H9 (cell line): Measurements from ENCODE around the gene GADD45A. TPM values are rescaled to one million over a fixed set of nuclear protein-coding genes. Genes with fewer than 3 reads are reported as not detected.

Source experiments
- DNase-seq: peaks from one replicate; pipeline ENCODE4 v3.0.0-alpha.2; 2017
- H2AFZ ChIP-seq: one replicate; pipeline ENCODE4 v1.6.1; 2013; ENCODE audit warnings: mild to moderate bottlenecking, low read length, control low read depth, moderate library complexity
- H2AK5ac ChIP-seq: 2 replicates; pipeline ENCODE4 v1.6.1; 2013; ENCODE audit warnings: low read length, control low read depth, mixed read lengths; ENCODE audit not compliant: insufficient read length
- H2BK120ac ChIP-seq: one replicate; pipeline ENCODE4 v1.6.1; 2013; ENCODE audit warnings: low read depth, mild to moderate bottlenecking, low read length, control low read depth, inconsistent platforms; ENCODE audit not compliant: poor library complexity, severe bottlenecking
- H2BK12ac ChIP-seq: 2 replicates; pipeline ENCODE4 v1.6.1; 2013; ENCODE audit warnings: low read length, control low read depth, mixed read lengths, low read depth; ENCODE audit not compliant: insufficient read length
- H2BK15ac ChIP-seq: 2 replicates; pipeline ENCODE4 v1.6.1; 2013; ENCODE audit warnings: low read depth, low read length, control low read depth
- H2BK20ac ChIP-seq: one replicate; pipeline ENCODE4 v1.6.1; 2013; ENCODE audit warnings: low read depth, mild to moderate bottlenecking, low read length, control low read depth, inconsistent platforms; ENCODE audit not compliant: poor library complexity, severe bottlenecking
- H2BK5ac ChIP-seq: 2 replicates; pipeline ENCODE4 v1.6.1; 2013; ENCODE audit warnings: low read length, control low read depth, mixed read lengths; ENCODE audit not compliant: insufficient read length
- H3K14ac ChIP-seq: 2 replicates; pipeline ENCODE4 v1.6.1; 2013; ENCODE audit warnings: low read length, control low read depth; ENCODE audit not compliant: insufficient read depth
- H3K18ac ChIP-seq: 2 replicates; pipeline ENCODE4 v1.6.1; 2013; ENCODE audit warnings: low read depth, mild to moderate bottlenecking, mixed read lengths, low read length, control low read depth; ENCODE audit not compliant: insufficient read length
- H3K23ac ChIP-seq: 2 replicates; pipeline ENCODE4 v1.6.1; 2013; ENCODE audit warnings: low read length, control low read depth, mixed read lengths, low read depth; ENCODE audit not compliant: insufficient read length
- H3K23me2 ChIP-seq: 2 replicates; pipeline ENCODE4 v1.6.1; 2013; ENCODE audit warnings: low read depth, mild to moderate bottlenecking, mixed read lengths, low read length, control low read depth; ENCODE audit not compliant: insufficient read length, poor library complexity, severe bottlenecking
- H3K27ac ChIP-seq: 2 replicates; pipeline ENCODE4 v1.5.1; 2013; ENCODE audit warnings: low read length, control low read depth, mixed read lengths, low read depth; ENCODE audit not compliant: insufficient read length
- H3K27me3 ChIP-seq: 2 replicates; pipeline ENCODE4 v1.6.1; 2013; ENCODE audit warnings: low read length, control low read depth, inconsistent platforms; ENCODE audit not compliant: insufficient read depth
- H3K4ac ChIP-seq: 2 replicates; pipeline ENCODE4 v1.6.1; 2013; ENCODE audit warnings: low read depth, mild to moderate bottlenecking, control low read depth, inconsistent platforms, low read length, moderate library complexity
- H3K4me1 ChIP-seq: 2 replicates; pipeline ENCODE4 v1.6.1; 2013; ENCODE audit warnings: low read length, control low read depth, inconsistent platforms; ENCODE audit not compliant: insufficient read depth
- H3K4me2 ChIP-seq: 2 replicates; pipeline ENCODE4 v1.6.1; 2013; ENCODE audit warnings: low read length, control low read depth, mixed read lengths; ENCODE audit not compliant: insufficient read length, insufficient read depth
- H3K56ac ChIP-seq: 2 replicates; pipeline ENCODE4 v1.6.1; 2013; ENCODE audit warnings: low read depth, mild to moderate bottlenecking, mixed read lengths, low read length, control low read depth; ENCODE audit not compliant: insufficient read length
- H3K79me1 ChIP-seq: 2 replicates; pipeline ENCODE4 v1.6.1; 2013; ENCODE audit warnings: low read depth, mild to moderate bottlenecking, moderate library complexity, low read length, control low read depth, inconsistent platforms; ENCODE audit not compliant: insufficient read depth, poor library complexity, severe bottlenecking
- H3K79me2 ChIP-seq: 2 replicates; pipeline ENCODE4 v1.6.1; 2013; ENCODE audit warnings: low read length, control low read depth, inconsistent platforms; ENCODE audit not compliant: insufficient read depth
- H3K9ac ChIP-seq: 2 replicates; pipeline ENCODE4 v1.6.1; 2013; ENCODE audit warnings: low read length, control low read depth, mixed read lengths; ENCODE audit not compliant: insufficient read length; ENCODE audit errors: extremely low read depth
- H3K9me3 ChIP-seq: one replicate; pipeline ENCODE4 v1.6.1; 2013; ENCODE audit warnings: low read depth, low read length, inconsistent platforms; ENCODE audit not compliant: control insufficient read depth
- H3T11ph ChIP-seq: one replicate; pipeline ENCODE4 v1.6.1; 2013; ENCODE audit warnings: mild to moderate bottlenecking, low read length, control low read depth, inconsistent platforms
- H4K20me1 ChIP-seq: one replicate; pipeline ENCODE4 v1.6.1; 2013; ENCODE audit not compliant: control insufficient read depth, insufficient read length, insufficient read depth
- H4K5ac ChIP-seq: 2 replicates; pipeline ENCODE4 v1.6.1; 2013; ENCODE audit warnings: low read depth, mild to moderate bottlenecking, mixed read lengths, low read length, control low read depth; ENCODE audit not compliant: insufficient read length
- H4K8ac ChIP-seq: replicated peaks from 2 replicates; pipeline ENCODE4 v1.6.1; 2013; ENCODE audit warnings: low read length, control low read depth, mixed read lengths, low read depth; ENCODE audit not compliant: insufficient read length
- H4K91ac ChIP-seq: 2 replicates; pipeline ENCODE4 v1.6.1; 2013; ENCODE audit warnings: low read depth, mild to moderate bottlenecking, moderate library complexity, mixed read lengths, low read length, control low read depth; ENCODE audit not compliant: insufficient read length
- H3K27ac Mint-ChIP-seq, 3 experiments: 2 replicates in 2 of 3; 3 replicates in 1 of 3; pipeline ENCODE4 v1.8.0; 2020 to 2021; ENCODE audit warnings: mixed read lengths in 3 of 3, mild to moderate bottlenecking in 1 of 3, moderate library complexity in 1 of 3
- H3K27me3 Mint-ChIP-seq: 2 replicates; pipeline ENCODE4 v1.8.0; 2021; ENCODE audit warnings: low read depth, mild to moderate bottlenecking, moderate library complexity, mixed read lengths
- H3K36me3 Mint-ChIP-seq, 3 experiments: 2 replicates in 2 of 3; 3 replicates in 1 of 3; pipeline ENCODE4 v1.8.0; 2020 to 2021; ENCODE audit warnings: low read depth in 3 of 3, mixed read lengths in 3 of 3; ENCODE audit not compliant: insufficient read depth in 1 of 3
- H3K4me1 Mint-ChIP-seq, 2 experiments: 2 replicates each; pipeline ENCODE4 v1.8.0; 2020; ENCODE audit warnings: mixed read lengths in 2 of 2
- H3K4me3 Mint-ChIP-seq, 2 experiments: 2 replicates in 1 of 2; 3 replicates in 1 of 2; pipeline ENCODE4 v1.8.0; 2020 to 2021; ENCODE audit warnings: mild to moderate bottlenecking in 2 of 2, mixed read lengths in 2 of 2, moderate library complexity in 1 of 2
- H3K9me3 Mint-ChIP-seq, 2 experiments: 2 replicates in 1 of 2; 3 replicates in 1 of 2; pipeline ENCODE4 v1.8.0; 2020; ENCODE audit warnings: mild to moderate bottlenecking in 2 of 2, mixed read lengths in 2 of 2, moderate library complexity in 1 of 2
- total RNA-seq: library from RNA; stranded (reverse); gene quantifications from 2 replicates; pipeline ENCODE4 v1.2.1, GENCODE V29; 2021
- TF ChIP-seq, protein P1 (sequence below): fragments of 200-600 bp; sonication (generic); conservative IDR thresholded peaks from 3 replicates; pipeline ENCODE4 v1.8.0; 2021; ENCODE audit warnings: antibody characterized with exemption, mild to moderate bottlenecking

The GADD45A gene
- total RNA-seq, 1 experiment from 2014 or later = 22.8 TPM

DNA sequence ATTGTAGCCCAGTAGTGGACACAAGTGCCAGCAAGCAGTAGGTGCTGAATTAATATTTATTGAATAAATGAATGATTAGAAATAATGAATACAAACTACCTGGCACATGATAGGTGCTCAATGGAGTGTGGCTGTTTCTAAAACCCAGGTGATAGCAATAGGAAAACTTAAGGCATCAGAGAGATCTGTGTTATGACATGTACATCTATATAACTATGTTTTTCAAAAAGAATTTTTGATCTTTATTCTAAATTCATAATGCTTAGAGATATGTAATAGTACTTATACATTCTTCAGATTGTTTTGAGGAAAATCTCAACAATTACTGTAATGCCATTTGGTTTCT, 5.0 kb downstream of the GADD45A start:
- Histone ChIP-seq H3K9me3 (no peaks in the 10 kb centered on the region), H3K56ac (no peak overlapping the region), H4K20me1 (no peaks in the 10 kb centered on the region), H3K4ac (no peak overlapping the region), H3K23ac (no peak overlapping the region), H3K4me1 (peaks cover 3% of the 10 kb centered on the region; the same call in 1 of the 2 replicates), H3K79me1 (no peaks in the 10 kb centered on the region), H4K5ac (no peak overlapping the region), H3K4me2 (no peak overlapping the region), H3K27ac (no peak overlapping the region), H2AFZ (no peak overlapping the region), H2AK5ac (no peak overlapping the region), H2BK5ac (no peak overlapping the region), H3K79me2 (no peaks in the 10 kb centered on the region), H3K18ac (no peak overlapping the region), H4K91ac (no peak overlapping the region), H2BK15ac (no peak overlapping the region), H2BK120ac (no peak overlapping the region), H3K23me2 (peaks cover 5% of the 10 kb centered on the region), H2BK20ac (no peak overlapping the region), H2BK12ac (no peak overlapping the region), H3K14ac (no peak overlapping the region), H3K27me3 (no peaks in the 10 kb centered on the region), H3T11ph (no peak overlapping the region), H3K9ac (no peak overlapping the region), H4K8ac (no peak overlapping the region)
- H3K27ac Mint-ChIP-seq = no peak overlapping the region
- no peaks in the 10 kb centered on the region; a peak in 1 of 5 replicates for H3K9me3 Mint-ChIP-seq
- H3K27me3 Mint-ChIP-seq = no peaks in the 10 kb centered on the region
- H3K4me3 Mint-ChIP-seq = no peak overlapping the region
- no peak for DNase-seq
- H3K36me3 Mint-ChIP-seq = peaks cover 3 to 18% (median 11%) of the 10 kb centered on the region in 3 experiments
- TF ChIP-seq, protein P1, sequence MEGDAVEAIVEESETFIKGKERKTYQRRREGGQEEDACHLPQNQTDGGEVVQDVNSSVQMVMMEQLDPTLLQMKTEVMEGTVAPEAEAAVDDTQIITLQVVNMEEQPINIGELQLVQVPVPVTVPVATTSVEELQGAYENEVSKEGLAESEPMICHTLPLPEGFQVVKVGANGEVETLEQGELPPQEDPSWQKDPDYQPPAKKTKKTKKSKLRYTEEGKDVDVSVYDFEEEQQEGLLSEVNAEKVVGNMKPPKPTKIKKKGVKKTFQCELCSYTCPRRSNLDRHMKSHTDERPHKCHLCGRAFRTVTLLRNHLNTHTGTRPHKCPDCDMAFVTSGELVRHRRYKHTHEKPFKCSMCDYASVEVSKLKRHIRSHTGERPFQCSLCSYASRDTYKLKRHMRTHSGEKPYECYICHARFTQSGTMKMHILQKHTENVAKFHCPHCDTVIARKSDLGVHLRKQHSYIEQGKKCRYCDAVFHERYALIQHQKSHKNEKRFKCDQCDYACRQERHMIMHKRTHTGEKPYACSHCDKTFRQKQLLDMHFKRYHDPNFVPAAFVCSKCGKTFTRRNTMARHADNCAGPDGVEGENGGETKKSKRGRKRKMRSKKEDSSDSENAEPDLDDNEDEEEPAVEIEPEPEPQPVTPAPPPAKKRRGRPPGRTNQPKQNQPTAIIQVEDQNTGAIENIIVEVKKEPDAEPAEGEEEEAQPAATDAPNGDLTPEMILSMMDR = no peak
- H3K4me1 Mint-ChIP-seq = peaks cover 20 to 22% of the 10 kb centered on the region in 2 experiments
